Naive thymus-derived CD8-positive, alpha-beta T cell (primary cell): ENCODE data around the gene ZNF726. TPM values are rescaled to one million over a fixed set of nuclear protein-coding genes. Genes with fewer than 3 reads are reported as not detected.
A peak's percentile ranks its signal among the peaks of the same experiment; 100 is the strongest.
"Not testable (repeated sequence)": the region's sequence is repeated elsewhere in the genome, so short reads cannot be mapped to it uniquely, and the experiment has no call there.

ENCODE experiments used
- ATAC-seq, 2 donors: fragments of 150-1000 bp; cut with Tn5 transposase in 1 of 2; sonication (Bioruptor Pico), chemical (Tn5 transposase) in 1 of 2; 1 replicate in 1 of 2; 2 replicates in 1 of 2; pipeline ENCODE4 v1.10.0; 2021; ENCODE audit warnings: mild to moderate bottlenecking in 2 of 2, moderate library complexity in 2 of 2
- POLR2A ChIA-PET: fragments of 350-600 bp; sonication (Branson Sonifier 250); formaldehyde crosslinking; loops from one replicate; lab custom pipeline; 2021; ENCODE audit warnings: antibody characterized with exemption; lab: Charles Lee
- DNase-seq, 10 donors: peaks; one replicate each; pipeline versions ENCODE4 v3.0.0 to v3.0.0-alpha.2; 2020 to 2022
- H3K27ac Mint-ChIP-seq, 10 donors: one replicate each; pipeline ENCODE4 v1.8.0; 2020 to 2022; ENCODE audit warnings: mild to moderate bottlenecking in 10 of 10, mixed read lengths in 10 of 10, moderate library complexity in 4 of 10, inconsistent platforms in 1 of 10
- H3K27me3 Mint-ChIP-seq, 5 donors: one replicate each; pipeline ENCODE4 v1.8.0; 2021 to 2022; ENCODE audit warnings: mixed read lengths in 5 of 5
- H3K36me3 Mint-ChIP-seq, 3 donors: one replicate each; pipeline ENCODE4 v1.8.0; 2020 to 2022; ENCODE audit warnings: mixed read lengths in 3 of 3, mild to moderate bottlenecking in 2 of 3, inconsistent platforms in 1 of 3
- H3K4me1 Mint-ChIP-seq, 4 donors: one replicate each; pipeline ENCODE4 v1.8.0; 2021 to 2022; ENCODE audit warnings: mixed read lengths in 4 of 4
- H3K4me3 Mint-ChIP-seq, 10 donors: one replicate each; pipeline ENCODE4 v1.8.0; 2020 to 2022; ENCODE audit warnings: mild to moderate bottlenecking in 10 of 10, mixed read lengths in 10 of 10, moderate library complexity in 6 of 10, inconsistent platforms in 1 of 10
- H3K9me3 Mint-ChIP-seq, 9 donors: one replicate each; pipeline ENCODE4 v1.8.0; 2020 to 2022; ENCODE audit warnings: mixed read lengths in 9 of 9, mild to moderate bottlenecking in 3 of 9, inconsistent platforms in 1 of 9, moderate library complexity in 1 of 9
- polyA plus RNA-seq, 3 donors: library from polyadenylated mRNA; unstranded; fragments of 300-500 nt; fragmentation: Illumina TruSeq; gene quantifications; one replicate each; pipeline ENCODE4 v1.2.3, GENCODE V29; 2021
- total RNA-seq, 8 experiments: library from RNA in 2 of 8; stranded (reverse) in 2 of 8; gene quantifications; one replicate each; pipeline ENCODE4 v1.2.3 and lab custom pipeline; 2021 to 2026

ZNF726 gene
- 1 to 10 TPM; 5.4 to 6.5 TPM for total RNA-seq
- 1 to 10 TPM; 1.5 to 3.8 (median 2.0) TPM for polyA plus RNA-seq
- total RNA-seq (lab: John Stamatoyannopoulos, UW): 2.0 to 6.8 (median 4.7) reads per million in 6 experiments

- Mint-ChIP-seq H3K27ac (peak within 1 kb of the TSS; percentile 75 to 96 (median 94)), H3K9me3 (no peaks in the 10 kb centered on the region), H3K4me3 (peak within 1 kb of the TSS; percentile 91 to 97 (median 94)), H3K27me3 (no peaks in the 10 kb centered on the region), H3K36me3 (no peaks in the 10 kb centered on the region), H3K4me1 (peaks cover 0 to 24% (median 20%) of the 10 kb centered on the region in 4 donors)
- POLR2A ChIA-PET: interaction anchor here (0.7 to 2.4 kb wide), 11 partner anchors 26 to 1281 kb away, joined by 3 to 17 read pairs (median 5); partner anchors contain the start of genes ZNF254, ZNF492, ZNF675 and ZNF681
- peak; percentile 67 to 94 (median 87) for DNase-seq
- peak; percentile 98 to 99 for ATAC-seq
Measured at GRCh38 chr19:23914402-23915286, at the start of gene ZNF726. ZNF726 (plus strand) TSS chr19:23914886; CDS start chr19:23914995, 109 bp downstream.

DNA sequence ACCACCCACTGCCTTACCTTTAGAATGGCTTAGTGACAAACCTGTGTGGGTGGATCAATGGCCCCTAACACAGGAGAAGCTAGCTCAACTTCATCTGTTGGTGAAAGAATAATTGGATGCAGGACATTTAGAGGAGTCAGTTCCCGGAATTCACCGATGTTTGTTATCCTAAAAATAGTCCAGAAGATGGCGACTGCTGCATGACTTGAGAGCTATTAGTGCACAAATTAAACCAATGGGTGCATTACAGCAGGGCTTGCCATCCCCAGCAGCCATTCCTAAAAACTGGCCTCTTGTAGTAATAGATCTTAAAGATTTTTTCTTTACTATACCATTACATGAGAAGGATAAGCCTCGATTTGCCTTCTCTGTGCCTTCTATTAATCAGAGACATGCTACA, 46.8 kb upstream of the ZNF726 start:
- POLR2A ChIA-PET: no interaction called here
- Mint-ChIP-seq H3K36me3 (peaks cover 0 to 32% (median 12%) of the 10 kb centered on the region in 3 donors), H3K9me3 (peaks cover 1 to 22% (median 8%) of the 10 kb centered on the region in 9 donors), H3K27me3 (no peaks in the 10 kb centered on the region), H3K27ac (no peak overlapping the region), H3K4me1 (no peaks in the 10 kb centered on the region), H3K4me3 (no peak overlapping the region)
- no peak for ATAC-seq
- no peak for DNase-seq

DNA sequence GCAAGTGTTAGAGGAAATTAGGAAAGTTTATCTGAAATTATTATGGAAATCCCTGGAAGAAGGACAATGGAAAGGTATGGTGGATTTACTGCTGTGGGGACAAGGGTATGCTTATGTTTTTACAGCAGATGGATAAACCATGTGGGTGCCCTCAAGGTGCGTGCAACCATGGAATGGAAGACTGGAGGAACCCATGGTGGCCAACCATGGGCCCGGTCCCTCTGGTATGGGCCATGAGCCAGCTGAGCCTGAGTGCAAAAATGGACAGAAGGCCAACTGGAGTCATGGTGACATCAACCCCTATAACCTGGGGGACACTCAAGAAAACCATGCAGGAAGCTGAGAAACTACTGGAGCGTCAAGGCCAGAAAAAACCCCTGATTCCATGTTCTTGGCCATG, 46.1 kb upstream of the ZNF726 start:
- Mint-ChIP-seq H3K36me3 (peaks cover 0 to 32% (median 12%) of the 10 kb centered on the region in 3 donors), H3K27ac (no peak overlapping the region), H3K9me3 (peaks cover 1 to 22% (median 8%) of the 10 kb centered on the region in 9 donors), H3K4me3 (no peak overlapping the region), H3K4me1 (no peaks in the 10 kb centered on the region), H3K27me3 (no peaks in the 10 kb centered on the region)
- ATAC-seq (no peak), DNase-seq (no peak)
- POLR2A ChIA-PET: no interaction called here

GRCh38 chr19:23872282-23872919, 42.3 kb upstream of the ZNF726 start:
- POLR2A ChIA-PET: no interaction called here
- peaks cover 0 to 25% (median 19%) of the 10 kb centered on the region in 3 donors for H3K36me3 Mint-ChIP-seq

DNA sequence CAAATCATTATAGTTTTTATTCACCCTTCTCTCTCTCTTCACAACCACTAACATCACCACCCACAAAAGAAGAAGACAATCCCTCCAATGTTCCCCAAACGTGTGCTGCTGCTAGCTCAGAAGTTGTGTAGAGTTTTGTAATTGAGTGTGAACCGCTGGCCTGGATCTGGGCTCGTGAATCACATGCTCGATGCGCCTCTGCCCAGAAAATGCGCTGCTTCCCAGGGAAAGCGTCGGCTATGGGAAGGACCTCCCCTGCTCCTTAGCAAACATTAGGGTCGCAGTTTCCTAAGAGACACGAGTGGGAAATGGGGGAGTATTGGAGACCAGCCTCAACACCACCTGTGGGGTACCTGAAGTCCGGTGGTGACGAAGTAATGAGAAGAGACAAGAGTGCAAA, 38.4 kb upstream of the ZNF726 start:
- no peak overlapping the region for H3K27ac Mint-ChIP-seq
- H3K27me3 Mint-ChIP-seq: peaks cover 12 to 52% (median 35%) of the 10 kb centered on the region in 5 donors
- H3K4me3 Mint-ChIP-seq: no peak overlapping the region
- H3K9me3 Mint-ChIP-seq: peaks cover 0 to 52% (median 27%) of the 10 kb centered on the region in 9 donors
- DNase-seq (no peak), ATAC-seq (no peak)
- H3K36me3 Mint-ChIP-seq: peaks cover 2 to 30% (median 17%) of the 10 kb centered on the region in 3 donors
- no peaks in the 10 kb centered on the region for H3K4me1 Mint-ChIP-seq
- POLR2A ChIA-PET: no interaction called here

More at GRCh38 chr19:23872282-23872919, 42.3 kb upstream of the ZNF726 start:
- no peaks in the 10 kb centered on the region for H3K4me1 Mint-ChIP-seq
- H3K27me3 Mint-ChIP-seq: peaks cover 5 to 14% (median 11%) of the 10 kb centered on the region in 5 donors
- DNase-seq (no peak), ATAC-seq (no peak)
- no peak overlapping the region for H3K4me3 Mint-ChIP-seq
- H3K9me3 Mint-ChIP-seq: peaks cover 0 to 22% (median 16%) of the 10 kb centered on the region in 9 donors
- no peak overlapping the region for H3K27ac Mint-ChIP-seq

DNA sequence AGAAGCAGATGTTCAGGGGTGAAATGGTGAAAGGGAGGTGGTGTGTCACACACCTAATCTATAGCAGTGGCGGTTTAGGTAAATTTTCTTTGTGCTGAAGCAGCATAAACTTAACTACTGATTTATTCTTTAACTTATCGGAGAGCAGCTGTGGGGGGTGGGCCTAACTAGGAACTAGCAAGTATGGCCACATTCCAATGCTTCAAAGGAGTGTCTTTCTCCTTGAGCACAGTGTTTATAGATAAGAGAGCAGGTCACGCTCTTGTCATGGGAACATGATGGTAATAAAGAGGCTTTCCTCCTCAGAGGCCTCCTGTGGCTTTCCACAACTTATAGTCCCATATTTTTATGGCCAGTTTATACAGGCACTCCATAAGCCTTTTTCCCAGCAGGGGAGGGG, 37.9 kb upstream of the ZNF726 start:
- Mint-ChIP-seq H3K36me3 (peaks cover 2 to 29% (median 17%) of the 10 kb centered on the region in 3 donors), H3K27me3 (peaks cover 12 to 53% (median 35%) of the 10 kb centered on the region in 5 donors), H3K9me3 (peaks cover 0 to 52% (median 27%) of the 10 kb centered on the region in 9 donors)
- POLR2A ChIA-PET, DNase-seq, H3K4me3 Mint-ChIP-seq, ATAC-seq, H3K27ac Mint-ChIP-seq, H3K4me1 Mint-ChIP-seq: not testable (repeated sequence)

DNA sequence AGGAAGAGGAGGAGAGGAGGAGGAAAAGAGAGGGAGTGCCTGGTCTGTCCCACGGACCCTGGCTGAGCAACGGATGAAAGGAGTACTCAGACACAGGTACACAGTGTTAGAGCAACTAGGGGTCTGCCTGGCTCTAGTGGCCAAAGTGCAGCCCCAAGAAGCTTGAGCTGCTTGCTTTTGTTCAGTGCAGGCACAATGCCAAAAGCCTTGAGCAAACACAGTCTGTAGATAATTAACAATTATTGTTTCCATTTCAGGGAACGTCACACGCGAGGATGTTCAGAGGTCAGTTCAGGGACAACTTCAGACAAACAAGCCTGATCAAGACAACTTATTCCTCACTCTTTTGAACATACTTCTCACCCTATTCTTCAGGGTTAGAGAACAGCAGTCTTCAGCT, 32.2 kb upstream of the ZNF726 start:
- no peak overlapping the region for H3K4me3 Mint-ChIP-seq
- POLR2A ChIA-PET: no interaction called here
- peaks cover 1 to 70% (median 32%) of the 10 kb centered on the region in 9 donors for H3K9me3 Mint-ChIP-seq
- ATAC-seq (no peak), DNase-seq (peak in 1 of 10 donors; percentile 1)
- H3K27me3 Mint-ChIP-seq: peaks cover 6 to 38% (median 23%) of the 10 kb centered on the region in 5 donors
- no peak overlapping the region for H3K27ac Mint-ChIP-seq
- H3K36me3 Mint-ChIP-seq: peaks cover 0 to 25% (median 17%) of the 10 kb centered on the region in 3 donors
- H3K4me1 Mint-ChIP-seq: no peaks in the 10 kb centered on the region

- Mint-ChIP-seq H3K4me1 (no peaks in the 10 kb centered on the region), H3K9me3 (peaks cover 1 to 67% (median 29%) of the 10 kb centered on the region in 9 donors), H3K27me3 (peaks cover 0 to 19% (median 8%) of the 10 kb centered on the region in 5 donors), H3K27ac (no peak overlapping the region), H3K4me3 (no peak overlapping the region), H3K36me3 (peaks cover under 1 to 16% (median 6%) of the 10 kb centered on the region in 3 donors)
- DNase-seq (no peak), ATAC-seq (no peak)
- POLR2A ChIA-PET: no interaction called here
Measured at GRCh38 chr19:23884363-23884762, 30.3 kb upstream of the ZNF726 start.

- Mint-ChIP-seq H3K9me3 (peaks cover 1 to 49% (median 22%) of the 10 kb centered on the region in 9 donors), H3K27ac (no peak overlapping the region), H3K27me3 (no peaks in the 10 kb centered on the region), H3K4me1 (no peaks in the 10 kb centered on the region), H3K36me3 (peaks cover 0 to 21% (median 2%) of the 10 kb centered on the region in 3 donors), H3K4me3 (no peak overlapping the region)
- ATAC-seq: no peak
- DNase-seq: no peak
- POLR2A ChIA-PET: no interaction called here
Measured at GRCh38 chr19:23887642-23888041, 27.0 kb upstream of the ZNF726 start.

DNA sequence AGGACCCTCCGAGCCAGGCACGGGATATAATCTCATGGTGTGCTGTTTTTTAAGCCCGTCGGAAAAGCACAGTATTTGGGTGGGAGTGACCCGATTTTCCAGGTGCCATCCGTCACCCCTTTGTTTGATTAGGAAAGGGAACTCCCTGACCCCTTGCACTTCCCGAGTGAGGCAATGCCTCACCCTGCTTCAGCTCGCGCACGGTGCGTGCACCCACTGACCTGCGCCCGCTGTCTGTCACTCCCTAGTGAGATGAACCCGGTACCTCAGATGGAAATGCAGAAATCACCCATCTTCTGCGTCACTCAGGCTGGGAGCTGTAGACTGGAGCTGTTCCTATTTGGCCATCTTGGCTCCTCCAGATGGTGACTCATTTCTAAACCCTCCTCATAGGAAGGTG, 18.6 kb upstream of the ZNF726 start:
- DNase-seq, H3K4me1 Mint-ChIP-seq, H3K27ac Mint-ChIP-seq, POLR2A ChIA-PET, H3K4me3 Mint-ChIP-seq, ATAC-seq, H3K27me3 Mint-ChIP-seq: not testable (repeated sequence)
- Mint-ChIP-seq H3K9me3 (peaks cover 0 to 31% (median 15%) of the 10 kb centered on the region in 9 donors), H3K36me3 (peaks cover 0 to 12% (median 6%) of the 10 kb centered on the region in 3 donors)

DNA sequence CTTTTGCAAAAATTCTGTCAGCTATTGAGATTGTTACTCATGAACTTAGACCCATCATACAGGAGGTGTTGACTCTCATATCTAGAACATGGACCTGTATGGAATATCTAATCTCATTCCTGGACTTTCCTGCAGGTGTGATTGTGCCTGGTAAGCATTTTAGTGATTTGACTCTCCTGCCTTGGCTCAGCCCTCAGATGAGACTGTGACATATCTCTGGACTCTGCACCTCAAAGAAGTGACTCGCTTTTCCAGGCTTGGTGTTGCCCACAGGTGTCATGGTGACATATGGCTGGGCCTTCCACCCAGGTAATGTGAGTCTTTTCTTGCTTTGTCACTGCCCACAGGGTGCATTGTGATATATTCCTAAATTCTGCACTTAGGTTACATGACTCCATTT, 17.8 kb upstream of the ZNF726 start:
- DNase-seq (no peak), ATAC-seq (no peak)
- POLR2A ChIA-PET: no interaction called here
- H3K9me3 Mint-ChIP-seq: peaks cover 0 to 28% (median 11%) of the 10 kb centered on the region in 9 donors
- H3K27me3 Mint-ChIP-seq: peaks cover 0 to 7% (median 0%) of the 10 kb centered on the region in 5 donors
- H3K36me3 Mint-ChIP-seq: peaks cover 0 to 13% (median 7%) of the 10 kb centered on the region in 3 donors
- no peak overlapping the region for H3K4me3 Mint-ChIP-seq
- no peak overlapping the region for H3K27ac Mint-ChIP-seq
- no peaks in the 10 kb centered on the region for H3K4me1 Mint-ChIP-seq

DNA sequence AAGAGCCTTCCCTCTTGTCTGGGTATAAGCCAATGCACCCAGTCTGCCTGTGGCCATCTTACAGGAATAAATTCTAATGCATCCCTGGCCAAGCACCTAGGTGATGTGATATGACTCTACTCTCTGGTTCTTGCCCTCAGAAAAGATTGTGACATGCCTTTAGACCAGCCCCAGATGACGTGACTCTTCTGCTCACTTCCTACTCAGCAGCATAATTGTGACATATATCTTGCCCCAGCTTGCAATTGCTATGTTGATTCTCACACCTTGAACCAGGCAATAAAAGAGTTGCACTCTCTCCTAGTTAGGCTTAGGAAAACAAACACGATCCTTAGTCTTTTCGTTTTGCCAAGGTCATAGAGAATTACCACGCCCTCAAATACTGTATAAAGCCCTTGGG, 13.3 kb upstream of the ZNF726 start:
- H3K9me3 Mint-ChIP-seq: peaks cover 6 to 52% (median 30%) of the 10 kb centered on the region in 9 donors
- no peak overlapping the region for H3K27ac Mint-ChIP-seq
- no peak overlapping the region for H3K4me3 Mint-ChIP-seq
- peaks cover 0 to 35% (median 28%) of the 10 kb centered on the region in 3 donors for H3K36me3 Mint-ChIP-seq
- peaks cover 0 to 7% (median 0%) of the 10 kb centered on the region in 5 donors for H3K27me3 Mint-ChIP-seq
- H3K4me1 Mint-ChIP-seq: no peaks in the 10 kb centered on the region
- no peak for ATAC-seq
- DNase-seq: no peak
- POLR2A ChIA-PET: no interaction called here
